Activated CD8-positive, alpha-beta memory T cell treated with anti-CD3 and anti-CD28 coated beads, Interleukin-2, amount 50 U/mL, for 24 hours (primary cell): ENCODE data around the gene ISLR2.

ENCODE experiments used
- DNase-seq: peaks from one replicate; pipeline ENCODE4 v3.0.0-alpha.2; 2020; ENCODE audit errors: extremely low read depth

The ISLR2 gene

GRCh38 chr15:74128785-74129585 is 1.4 kb upstream of the ISLR2 start:
- DNase-seq, result no peak

GRCh38 chr15:74129586-74130154 is 716 bp upstream of the ISLR2 start:
- no peak for DNase-seq

DNA sequence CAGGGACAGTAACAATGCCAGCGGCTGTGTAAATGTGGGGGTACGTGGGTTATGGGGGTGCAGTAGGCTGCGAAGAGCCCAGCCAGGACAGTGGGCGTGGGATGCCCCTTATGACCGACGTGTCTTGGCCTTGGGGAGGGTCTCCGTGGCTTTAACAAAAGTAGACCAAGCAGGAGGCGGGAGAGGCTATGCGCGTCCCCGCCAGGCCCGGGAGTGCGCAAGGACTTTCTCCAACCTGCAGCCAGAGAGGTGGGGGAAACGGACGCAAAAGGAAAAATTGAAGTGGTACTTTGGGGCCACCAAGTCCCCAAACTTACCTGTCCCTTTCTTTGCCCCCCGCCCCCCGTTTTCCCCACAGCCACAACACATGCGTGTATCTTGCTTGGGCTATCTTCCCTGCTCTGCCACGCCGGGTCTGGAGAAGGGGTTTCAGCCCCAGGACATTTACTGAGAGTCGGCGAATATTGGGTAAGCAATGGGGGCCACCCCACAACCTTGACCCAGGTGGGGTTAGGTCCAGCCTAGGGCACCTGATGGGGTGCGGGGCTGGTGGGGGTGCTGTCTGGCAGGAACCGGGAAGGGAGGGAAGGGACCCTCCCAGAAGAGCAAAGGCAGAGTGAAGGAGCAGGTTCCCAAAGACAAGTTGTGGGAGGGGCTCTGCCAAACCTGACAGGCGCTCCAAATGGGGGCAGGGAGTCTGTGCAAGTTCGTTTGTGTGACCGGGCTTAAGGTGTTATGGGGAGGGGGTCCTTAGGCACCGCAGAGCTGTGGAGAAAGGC is 652 bp downstream of the ISLR2 start:
- DNase-seq, result no peak

DNA sequence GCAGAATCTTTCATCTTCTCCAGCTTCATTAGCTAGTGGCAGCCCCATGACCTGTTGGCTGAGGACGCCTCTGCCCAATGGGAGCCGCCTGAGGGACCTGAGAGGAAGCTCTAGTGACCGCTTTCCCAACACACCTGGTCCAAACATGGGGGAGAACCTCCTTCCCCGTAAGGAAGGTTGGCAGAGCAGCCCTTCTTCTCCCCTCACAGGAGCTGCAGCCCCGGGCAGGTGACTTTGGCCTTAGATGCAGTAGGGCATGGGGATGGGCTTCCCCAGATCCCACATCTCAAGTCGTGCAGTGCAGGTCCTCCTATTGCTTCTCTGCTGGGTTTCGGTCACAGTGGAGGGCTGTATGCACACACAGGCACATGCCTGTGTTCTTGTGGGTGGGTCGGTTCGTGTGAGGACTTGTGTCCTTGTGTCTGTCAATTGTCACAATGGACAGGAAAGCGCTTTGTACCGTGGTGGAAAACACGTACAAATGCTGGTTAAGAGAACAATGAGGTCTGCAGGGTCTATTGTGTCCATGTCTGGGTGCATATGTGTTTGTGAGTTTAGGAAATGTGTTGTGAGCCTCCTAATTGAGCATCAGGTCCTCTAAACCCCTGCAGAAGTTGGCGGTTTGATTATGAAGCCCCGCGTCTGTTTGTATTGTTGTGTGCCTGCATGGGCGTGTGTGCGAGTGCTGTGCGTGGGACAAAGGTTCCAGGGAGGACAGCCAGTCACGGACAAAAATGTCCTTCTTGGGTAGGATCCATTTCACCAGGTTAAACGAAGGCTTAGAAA is 1.4 kb downstream of the ISLR2 start:
- DNase-seq, result no peak

GRCh38 chr15:74132681-74133651 is 2.6 kb downstream of the ISLR2 start:
- DNase-seq, result no peak

DNA sequence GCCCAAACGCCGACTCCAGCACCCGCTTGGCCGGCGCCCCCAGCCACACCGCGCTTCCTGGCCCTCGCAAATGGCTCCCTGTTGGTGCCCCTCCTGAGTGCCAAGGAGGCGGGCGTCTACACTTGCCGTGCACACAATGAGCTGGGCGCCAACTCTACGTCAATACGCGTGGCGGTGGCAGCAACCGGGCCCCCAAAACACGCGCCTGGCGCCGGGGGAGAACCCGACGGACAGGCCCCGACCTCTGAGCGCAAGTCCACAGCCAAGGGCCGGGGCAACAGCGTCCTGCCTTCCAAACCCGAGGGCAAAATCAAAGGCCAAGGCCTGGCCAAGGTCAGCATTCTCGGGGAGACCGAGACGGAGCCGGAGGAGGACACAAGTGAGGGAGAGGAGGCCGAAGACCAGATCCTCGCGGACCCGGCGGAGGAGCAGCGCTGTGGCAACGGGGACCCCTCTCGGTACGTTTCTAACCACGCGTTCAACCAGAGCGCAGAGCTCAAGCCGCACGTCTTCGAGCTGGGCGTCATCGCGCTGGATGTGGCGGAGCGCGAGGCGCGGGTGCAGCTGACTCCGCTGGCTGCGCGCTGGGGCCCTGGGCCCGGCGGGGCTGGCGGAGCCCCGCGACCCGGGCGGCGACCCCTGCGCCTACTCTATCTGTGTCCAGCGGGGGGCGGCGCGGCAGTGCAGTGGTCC is 3.5 kb downstream of the ISLR2 start:
- DNase-seq, result no peak

DNA sequence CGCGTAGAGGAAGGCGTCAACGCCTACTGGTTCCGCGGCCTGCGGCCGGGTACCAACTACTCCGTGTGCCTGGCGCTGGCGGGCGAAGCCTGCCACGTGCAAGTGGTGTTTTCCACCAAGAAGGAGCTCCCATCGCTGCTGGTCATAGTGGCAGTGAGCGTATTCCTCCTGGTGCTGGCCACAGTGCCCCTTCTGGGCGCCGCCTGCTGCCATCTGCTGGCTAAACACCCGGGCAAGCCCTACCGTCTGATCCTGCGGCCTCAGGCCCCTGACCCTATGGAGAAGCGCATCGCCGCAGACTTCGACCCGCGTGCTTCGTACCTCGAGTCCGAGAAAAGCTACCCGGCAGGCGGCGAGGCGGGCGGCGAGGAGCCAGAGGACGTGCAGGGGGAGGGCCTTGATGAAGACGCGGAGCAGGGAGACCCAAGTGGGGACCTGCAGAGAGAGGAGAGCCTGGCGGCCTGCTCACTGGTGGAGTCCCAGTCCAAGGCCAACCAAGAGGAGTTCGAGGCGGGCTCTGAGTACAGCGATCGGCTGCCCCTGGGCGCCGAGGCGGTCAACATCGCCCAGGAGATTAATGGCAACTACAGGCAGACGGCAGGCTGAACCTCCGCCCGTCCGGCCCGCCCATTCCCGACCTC is 4.1 kb downstream of the ISLR2 start:
- no peak for DNase-seq

DNA sequence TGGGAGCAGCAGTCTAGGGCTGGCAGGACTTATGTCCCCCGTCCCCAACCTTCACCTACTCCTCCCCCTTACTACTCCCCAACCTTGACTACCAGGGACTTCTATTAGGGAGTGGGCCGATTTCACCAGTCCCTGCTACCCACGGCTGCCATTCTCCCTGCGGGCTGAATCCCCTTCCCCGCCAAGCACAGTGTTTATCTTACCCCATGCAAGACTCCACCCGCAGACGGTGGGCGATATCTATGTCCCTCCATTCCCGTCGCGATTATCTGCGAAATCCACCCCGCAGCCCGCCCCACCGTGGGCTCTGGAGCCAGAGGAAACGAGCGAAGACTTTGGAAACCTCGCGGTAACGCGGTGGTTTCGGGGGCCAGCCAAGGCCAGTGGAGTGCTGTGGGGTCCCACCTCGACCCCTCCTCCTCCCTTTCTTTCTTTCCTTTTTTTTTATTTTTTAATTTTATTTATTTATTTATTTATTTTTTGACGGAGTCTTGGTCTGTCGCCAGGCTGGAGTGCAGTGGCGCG is 4.7 kb downstream of the ISLR2 start:
- DNase-seq, result no peak

GRCh38 chr15:74136540-74136813 is 6.1 kb downstream of the ISLR2 start:
- DNase-seq, result no peak

DNA sequence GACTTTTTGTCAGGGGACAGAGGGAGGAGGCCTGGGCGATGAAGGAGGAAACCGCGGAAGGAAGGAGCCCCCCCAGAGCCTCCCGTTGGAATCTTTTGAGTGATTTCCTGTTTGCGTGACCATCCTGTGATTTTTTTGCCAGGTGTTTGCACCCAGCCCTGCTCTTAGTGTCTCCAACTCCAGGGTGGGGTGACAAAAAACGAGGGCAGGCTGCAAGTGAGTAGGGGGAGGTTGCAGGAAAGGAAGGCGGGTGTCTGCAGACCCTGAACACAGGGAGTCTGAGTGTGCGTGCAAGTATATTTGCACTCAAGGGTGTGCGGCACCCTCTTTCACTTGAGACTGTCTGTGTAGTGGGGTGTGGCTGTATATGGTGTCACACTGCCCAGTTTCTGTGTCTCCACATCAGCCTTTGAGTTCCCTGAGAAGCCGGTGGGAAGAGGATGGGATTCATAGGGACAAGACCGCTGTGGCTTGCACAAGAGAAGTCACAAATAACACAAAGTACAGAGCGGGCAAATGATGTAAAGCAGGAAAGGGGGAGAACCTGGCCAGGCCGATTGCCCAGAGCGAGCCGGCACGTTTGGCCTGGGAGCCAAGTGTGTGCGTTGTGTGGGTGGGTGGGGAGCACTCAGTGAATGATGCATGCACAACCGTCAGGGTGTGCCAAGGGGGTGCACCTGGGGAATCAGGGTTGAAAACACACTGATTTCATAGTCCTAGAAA is 6.6 kb downstream of the ISLR2 start:
- DNase-seq, result no peak

- DNase-seq, result no peak
Measured at GRCh38 chr15:74137537-74137894, 7.1 kb downstream of the ISLR2 start.

- no peak for DNase-seq
Measured at GRCh38 chr15:74138642-74139041, 8.3 kb downstream of the ISLR2 start.

- DNase-seq, result no peak
Measured at GRCh38 chr15:74141591-74141990, 11.2 kb downstream of the ISLR2 start.

GRCh38 chr15:74144153-74144775 is 13.9 kb downstream of the ISLR2 start:
- DNase-seq, result no peak

DNA sequence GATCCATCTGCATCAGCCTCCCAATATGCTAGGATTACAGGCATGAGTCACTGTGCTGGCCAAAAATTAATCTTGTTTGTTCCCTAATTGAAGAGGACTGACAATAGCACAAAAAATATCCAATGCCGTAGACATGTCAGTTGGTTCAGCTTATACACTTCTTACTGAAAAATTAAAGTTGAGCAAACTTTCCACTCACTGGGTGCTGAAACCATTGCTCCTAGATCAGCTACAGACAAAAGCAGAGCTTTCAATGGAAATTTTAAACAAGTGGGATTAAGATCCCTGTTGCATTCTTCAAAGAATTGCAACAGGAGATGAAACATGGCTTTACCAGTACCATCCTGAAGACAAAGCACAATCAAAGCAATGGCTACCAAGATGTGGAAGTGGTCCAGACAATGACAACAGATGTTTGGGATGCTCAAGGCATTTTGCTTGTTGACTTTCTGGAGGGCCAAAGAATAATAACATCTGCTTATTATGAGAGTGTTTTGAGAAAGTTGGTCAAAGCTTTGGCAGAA is 16.0 kb downstream of the ISLR2 start:
- no peak for DNase-seq

DNA sequence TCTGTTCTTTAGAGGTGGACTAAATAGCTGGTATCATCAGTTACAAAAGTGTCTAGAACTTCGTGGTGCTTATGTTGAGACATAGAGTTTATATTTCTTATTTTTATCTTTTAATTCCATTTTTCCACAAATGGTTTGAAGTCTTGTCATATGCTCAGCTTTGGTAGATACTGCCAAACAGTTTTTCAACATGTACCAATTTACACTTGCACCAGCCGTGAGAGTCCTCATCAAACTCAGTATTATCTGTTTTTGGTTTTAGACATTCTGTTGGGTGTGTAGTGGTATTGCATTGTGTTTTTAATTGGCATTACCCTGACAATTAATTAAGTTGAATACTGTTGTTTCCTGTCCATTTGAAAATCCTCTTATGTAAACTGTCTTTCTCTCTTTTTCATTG is 16.7 kb downstream of the ISLR2 start:
- DNase-seq, result no peak

DNA sequence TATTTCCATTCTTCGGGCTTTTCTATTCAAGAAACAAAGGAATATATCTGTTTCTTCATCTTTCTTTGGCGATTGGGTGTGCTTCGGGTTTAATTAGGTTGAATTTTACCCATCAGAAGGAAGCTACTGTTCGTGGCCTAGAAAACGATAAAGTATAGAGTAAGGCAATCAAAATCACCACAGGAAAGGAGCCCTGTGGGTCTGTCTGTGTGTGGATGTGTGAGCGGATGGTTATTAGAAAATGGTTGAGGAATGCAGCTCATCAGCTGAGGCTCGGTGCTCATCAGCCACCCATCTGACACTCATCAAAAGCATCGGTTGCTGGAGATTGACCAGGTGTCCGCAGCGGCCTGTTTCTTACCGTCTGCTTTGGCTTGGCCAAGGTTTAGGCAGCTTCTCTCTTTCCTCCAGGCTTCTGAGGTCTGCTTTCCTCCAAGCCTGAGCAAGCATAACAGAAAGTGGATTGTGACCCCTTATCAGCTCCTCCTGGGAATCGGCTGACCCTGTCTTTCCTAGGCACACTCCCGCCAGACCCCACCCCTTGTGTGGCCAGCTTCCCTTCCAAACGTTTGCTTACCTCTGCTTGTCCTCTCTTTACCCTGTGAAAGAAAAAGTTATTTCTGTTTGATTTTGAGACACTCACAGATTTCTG is 25.5 kb downstream of the ISLR2 start:
- DNase-seq, result no peak
